ENCODE results near the gene STK16. TPM values are rescaled to one million over a fixed set of nuclear protein-coding genes. Genes with fewer than 3 reads are reported as not detected.

The STK16 gene
- total RNA-seq, 1 donor from 2014 or later = 13.0 TPM

Small RNA genes within 50 kb of the gene (small RNA-seq; reads per million reads assigned to genes)
- gene MIR153-1 (ENCODE audit: low replicate concordance) = 8.1 reads per million, percentile 93 among the genes with 10 or more reads in this experiment

Other genes starting within 250 kb of the STK16 start
- 0.74 TPM for gene CFAP65, start 204.0 kb upstream of the STK16 start, total RNA-seq
- gene IHH, start 184.6 kb upstream of the STK16 start, total RNA-seq = 0.25 TPM
- gene NHEJ1, start 84.7 kb upstream of the STK16 start, total RNA-seq = 8.1 TPM
- gene SLC23A3, start 75.5 kb upstream of the STK16 start, total RNA-seq = not detected
- gene CNPPD1, start 68.6 kb upstream of the STK16 start, total RNA-seq = 26.8 TPM
- 44.0 TPM for gene RETREG2, start 67.2 kb upstream of the STK16 start, total RNA-seq
- 6.6 TPM for gene ZFAND2B, start 38.7 kb upstream of the STK16 start, total RNA-seq
- 17.7 TPM for gene ABCB6, start 26.5 kb upstream of the STK16 start, total RNA-seq
- 22.4 TPM for gene ATG9A, start 15.8 kb upstream of the STK16 start, total RNA-seq
- gene ANKZF1, start 15.7 kb upstream of the STK16 start, total RNA-seq = 25.3 TPM
- gene GLB1L, start within 50 bp of the STK16 start, total RNA-seq = 3.4 TPM
- gene TUBA4B, start 7.8 kb downstream of the STK16 start, total RNA-seq = not detected
- 2.5 TPM for gene TUBA4A, start 8.4 kb downstream of the STK16 start, total RNA-seq
- 81.1 TPM for gene DNAJB2, start 33.9 kb downstream of the STK16 start, total RNA-seq
- gene PTPRN, start 63.9 kb downstream of the STK16 start, total RNA-seq = 32.7 TPM
- gene RESP18, start 87.3 kb downstream of the STK16 start, total RNA-seq = 1.2 TPM
- 11.1 TPM for gene DNPEP, start 142.4 kb downstream of the STK16 start, total RNA-seq
- gene DES, start 172.9 kb downstream of the STK16 start, total RNA-seq = 0.49 TPM
- 12.3 TPM for gene SPEG, start 189.4 kb downstream of the STK16 start, total RNA-seq

Measured in temporal lobe (tissue), 2 donors.